ENCODE data around the gene TMPO. TPM values are rescaled to one million over a fixed set of nuclear protein-coding genes. Genes with fewer than 3 reads are reported as not detected.

Gene TMPO
- total and polyA plus RNA-seq, 2 donors (not counting 3 experiments of a cell fraction or from before 2014, with no cell fraction given): 27.8 to 150 TPM

DNA sequence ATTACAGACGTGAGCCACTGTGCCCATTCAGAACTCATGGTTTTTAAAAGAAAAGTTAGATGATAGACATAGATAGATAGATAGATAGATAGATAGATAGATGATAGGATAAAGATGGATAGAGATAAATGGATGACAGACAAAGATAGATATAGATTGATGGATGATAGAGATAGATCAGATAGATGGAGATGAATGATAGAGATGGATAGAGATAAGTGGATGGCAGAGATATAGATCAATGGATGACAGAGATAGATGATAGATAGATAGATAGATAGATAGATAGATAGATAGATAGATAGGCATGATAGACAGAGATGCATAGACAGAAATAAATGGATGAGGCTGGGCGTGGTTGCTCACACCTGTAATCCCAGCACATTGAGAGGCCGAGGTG lies 64.4 kb downstream of the TMPO start:
- Histone ChIP-seq H3K79me2 (ENCODE audit: control insufficient read depth, insufficient read depth, low read length) (no peaks in the 10 kb centered on the region), H3K4me3 (replicated peaks in 1 of 3; ENCODE audit: insufficient read depth in 1 of 3, low read depth in 1 of 3, low read length in 3 of 3) (no peak overlapping the region), H3K27ac (ENCODE audit: insufficient read depth, low read depth, low read length) (no peak overlapping the region), H3K9ac (replicated peaks; ENCODE audit: extremely low read depth, insufficient read depth, low read length) (no peak overlapping the region), H2AFZ (ENCODE audit: low read depth, low read length) (no peak overlapping the region), H3K36me3 (ENCODE audit: control insufficient read depth in 2 of 2, extremely low read depth in 1 of 2, insufficient read depth in 2 of 2, low read length in 2 of 2) (no peaks in the 10 kb centered on the region), H3K27me3 (ENCODE audit: control insufficient read depth in 2 of 2, insufficient read depth in 2 of 2, low read length in 2 of 2) (no peaks in the 10 kb centered on the region), H3K4me1 (ENCODE audit: control insufficient read depth, extremely low read depth, insufficient read depth, low read length) (no peaks in the 10 kb centered on the region), H3K4me2 (ENCODE audit: insufficient read depth, low read length) (no peak overlapping the region), H3K9me1 (replicated peaks; ENCODE audit: control insufficient read depth, extremely low read depth, insufficient read depth, low read length) (no peaks in the 10 kb centered on the region), H3K9me3 (replicated peaks; ENCODE audit: control insufficient read depth, insufficient read depth, low read length) (no peaks in the 10 kb centered on the region), H4K20me1 (replicated peaks; ENCODE audit: control insufficient read depth, extremely low read depth, insufficient read depth, low read length) (no peaks in the 10 kb centered on the region)
- intact Hi-C loops (cut with micrococcal nuclease): no loop called here
- dilution Hi-C loops (cut with MboI; ENCODE audit: extremely low pct_ligation_motif_present, low sequenced_read_pairs): no loop called here
- DNase-seq (ENCODE audit: low read depth, low spot score) (no peak), FAIRE-seq (no peak)
- BruUV-seq (replicated peaks): no TSS peak
- ChIA-PET CTCF (no interaction called here), POLR2A (no interaction called here)
- TF ChIP-seq POLR2A (IDR thresholded peaks at IDR 0.05; ENCODE audit: low read depth, low read length) (no peak), EZH2 (IDR thresholded peaks at IDR 0.05; ENCODE audit: borderline replicate concordance, low read depth, low read length, severe bottlenecking) (no peak), FOS (IDR thresholded peaks at IDR 0.05; ENCODE audit: borderline replicate concordance, insufficient read depth, low read length) (no peak), POLR2AphosphoS5 (IDR thresholded peaks at IDR 0.05; ENCODE audit: insufficient read depth, low read depth, low read length) (no peak), MYC (IDR thresholded peaks at IDR 0.05; ENCODE audit: low read depth, low read length) (no peak), GATA2 (IDR thresholded peaks at IDR 0.05; ENCODE audit: insufficient read depth, insufficient read length, low read depth, low read length) (no peak), CTCF (IDR thresholded peaks at IDR 0.05; ENCODE audit: extremely low read depth in 1 of 2, insufficient read depth in 1 of 2, low read depth in 1 of 2, low read length in 2 of 2) (no peak), JUN (IDR thresholded peaks at IDR 0.05; ENCODE audit: borderline replicate concordance, insufficient read depth, insufficient read length, low read depth) (no peak), MAX (IDR thresholded peaks at IDR 0.05; ENCODE audit: insufficient read depth, insufficient read length) (no peak)
